Panc1 (cell line): ENCODE results near the gene TPRG1.

Source experiments
- CTCF ChIP-seq: fragments of 450-650 bp; IDR thresholded peaks from 2 replicates; pipeline ENCODE4 v1.5.1; 2017; ENCODE audit warnings: mild to moderate bottlenecking
- POLR2AphosphoS5 ChIP-seq: IDR thresholded peaks from 2 replicates; pipeline ENCODE4 v1.6.1; 2012; ENCODE audit warnings: mild to moderate bottlenecking, low read depth, low read length, moderate library complexity

- TF ChIP-seq POLR2AphosphoS5 (no peak), CTCF (no peak)
These were observed 181.7 kb downstream of the TPRG1 start for GRCh38 chr3:189353318-189353965.
